Ovary (tissue), 3 donors: Measurements from ENCODE around the gene CEP131.

Source experiments
- EP300 ChIP-seq: sonication (generic); formaldehyde crosslinking; IDR thresholded peaks from one replicate; pipeline ENCODE4 v1.6.1; 2017; ENCODE audit warnings: antibody characterized with exemption
- POLR2A ChIP-seq: fragments of 450-650 bp; IDR thresholded peaks from one replicate; pipeline ENCODE4 v1.6.1; 2017; ENCODE audit warnings: antibody characterized with exemption, mild to moderate bottlenecking, moderate library complexity
- TF ChIP-seq, protein P1 (sequence below), 3 donors: fragments of 450-650 bp in 2 of 3; fragments of 200-600 bp in 1 of 3; IDR thresholded peaks; one replicate each; pipeline versions ENCODE4 v1.5.1 to v1.8.0; 2016 to 2022; ENCODE audit warnings: antibody characterized with exemption in 3 of 3, mild to moderate bottlenecking in 1 of 3
- donor health status: DM: no; HTN: no; CAD: no.

DNA sequence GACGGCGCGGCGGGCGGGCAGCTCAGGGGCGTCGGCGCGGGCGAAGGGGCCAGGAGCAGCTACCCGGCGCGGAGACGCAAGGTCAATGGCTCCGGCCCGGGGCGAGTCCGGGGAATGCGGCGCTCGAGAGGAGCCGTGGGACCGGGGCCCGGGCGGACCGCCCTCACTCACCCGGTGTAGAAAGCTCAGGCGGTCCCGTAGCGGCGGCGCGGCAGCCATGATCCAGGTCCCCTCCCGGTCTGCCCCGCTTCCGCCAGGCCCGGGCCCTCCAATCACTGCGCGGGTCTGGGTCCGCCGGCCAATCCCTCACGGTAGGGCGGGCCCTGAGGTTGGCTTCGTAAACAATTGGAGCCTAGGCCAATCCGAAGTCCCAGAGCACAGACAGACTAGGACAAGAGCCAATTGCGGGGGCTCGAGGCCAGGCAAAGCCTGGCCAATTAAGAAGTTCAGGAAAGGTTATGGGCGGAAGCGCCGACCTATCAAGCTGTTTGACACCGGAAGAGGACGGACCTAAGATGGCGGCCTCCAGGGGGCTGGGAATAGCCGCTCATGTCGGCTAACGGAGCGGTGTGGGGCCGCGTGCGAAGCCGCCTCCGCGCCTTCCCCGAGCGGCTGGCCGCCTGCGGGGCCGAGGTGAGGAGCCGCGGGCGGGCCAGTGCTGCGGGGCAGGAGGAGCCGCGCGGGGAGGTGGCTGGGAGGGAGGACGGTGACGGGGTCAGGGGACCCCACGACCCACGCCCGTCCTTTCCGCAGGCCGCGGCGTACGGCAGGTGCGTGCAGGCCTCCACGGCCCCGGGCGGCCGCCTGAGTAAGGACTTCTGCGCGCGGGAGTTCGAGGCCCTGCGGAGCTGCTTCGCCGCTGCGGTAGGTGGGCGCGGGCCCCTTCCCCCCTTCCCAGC lies 16.3 kb upstream of the CEP131 start, which contains the start of the genes NDUFAF8 and TEPSIN:
- peak; percentile 36 for TF ChIP-seq POLR2A
- TF ChIP-seq, protein P1, sequence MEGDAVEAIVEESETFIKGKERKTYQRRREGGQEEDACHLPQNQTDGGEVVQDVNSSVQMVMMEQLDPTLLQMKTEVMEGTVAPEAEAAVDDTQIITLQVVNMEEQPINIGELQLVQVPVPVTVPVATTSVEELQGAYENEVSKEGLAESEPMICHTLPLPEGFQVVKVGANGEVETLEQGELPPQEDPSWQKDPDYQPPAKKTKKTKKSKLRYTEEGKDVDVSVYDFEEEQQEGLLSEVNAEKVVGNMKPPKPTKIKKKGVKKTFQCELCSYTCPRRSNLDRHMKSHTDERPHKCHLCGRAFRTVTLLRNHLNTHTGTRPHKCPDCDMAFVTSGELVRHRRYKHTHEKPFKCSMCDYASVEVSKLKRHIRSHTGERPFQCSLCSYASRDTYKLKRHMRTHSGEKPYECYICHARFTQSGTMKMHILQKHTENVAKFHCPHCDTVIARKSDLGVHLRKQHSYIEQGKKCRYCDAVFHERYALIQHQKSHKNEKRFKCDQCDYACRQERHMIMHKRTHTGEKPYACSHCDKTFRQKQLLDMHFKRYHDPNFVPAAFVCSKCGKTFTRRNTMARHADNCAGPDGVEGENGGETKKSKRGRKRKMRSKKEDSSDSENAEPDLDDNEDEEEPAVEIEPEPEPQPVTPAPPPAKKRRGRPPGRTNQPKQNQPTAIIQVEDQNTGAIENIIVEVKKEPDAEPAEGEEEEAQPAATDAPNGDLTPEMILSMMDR (IDR thresholded peaks at IDR 0.05), result peak in 2 of 3 donors; percentile 27 to 45
- TF ChIP-seq EP300, result no peak
